Esophagus squamous epithelium (tissue), 4 donors: ENCODE measurements around the gene SLC7A6.
A peak's percentile ranks its signal among the peaks of the same experiment; 100 is the strongest.

ENCODE experiments used
- POLR2A ChIP-seq, 4 donors: fragments of 450-650 bp; IDR thresholded peaks; one replicate each; pipeline ENCODE4 v1.6.1; 2017; ENCODE audit warnings: antibody characterized with exemption in 4 of 4, mild to moderate bottlenecking in 4 of 4, moderate library complexity in 3 of 4
- TF ChIP-seq, protein P1 (sequence below), 6 experiments: fragments of 450-650 bp in 4 of 6; fragments of 200-600 bp in 2 of 6; sonication (generic) in 2 of 6; IDR thresholded peaks; one replicate each; pipeline ENCODE4 v1.5.1; 2016 to 2019; ENCODE audit warnings: antibody characterized with exemption in 6 of 6, mild to moderate bottlenecking in 4 of 6, moderate library complexity in 4 of 6

GRCh38 chr16:68244903-68245853 lies 19.1 kb upstream of the SLC7A6 start, which contains the start of gene PLA2G15:
- TF ChIP-seq, protein P1, sequence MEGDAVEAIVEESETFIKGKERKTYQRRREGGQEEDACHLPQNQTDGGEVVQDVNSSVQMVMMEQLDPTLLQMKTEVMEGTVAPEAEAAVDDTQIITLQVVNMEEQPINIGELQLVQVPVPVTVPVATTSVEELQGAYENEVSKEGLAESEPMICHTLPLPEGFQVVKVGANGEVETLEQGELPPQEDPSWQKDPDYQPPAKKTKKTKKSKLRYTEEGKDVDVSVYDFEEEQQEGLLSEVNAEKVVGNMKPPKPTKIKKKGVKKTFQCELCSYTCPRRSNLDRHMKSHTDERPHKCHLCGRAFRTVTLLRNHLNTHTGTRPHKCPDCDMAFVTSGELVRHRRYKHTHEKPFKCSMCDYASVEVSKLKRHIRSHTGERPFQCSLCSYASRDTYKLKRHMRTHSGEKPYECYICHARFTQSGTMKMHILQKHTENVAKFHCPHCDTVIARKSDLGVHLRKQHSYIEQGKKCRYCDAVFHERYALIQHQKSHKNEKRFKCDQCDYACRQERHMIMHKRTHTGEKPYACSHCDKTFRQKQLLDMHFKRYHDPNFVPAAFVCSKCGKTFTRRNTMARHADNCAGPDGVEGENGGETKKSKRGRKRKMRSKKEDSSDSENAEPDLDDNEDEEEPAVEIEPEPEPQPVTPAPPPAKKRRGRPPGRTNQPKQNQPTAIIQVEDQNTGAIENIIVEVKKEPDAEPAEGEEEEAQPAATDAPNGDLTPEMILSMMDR (IDR thresholded peaks at IDR 0.05), result peak in 1 of 6 experiments; percentile 20
- peak in 2 of 4 donors; percentile 35 to 63 for TF ChIP-seq POLR2A (IDR thresholded peaks at IDR 0.05)
